PC-9 (cell line): Measurements from ENCODE around the gene ISG15. TPM values are rescaled to one million over a fixed set of nuclear protein-coding genes. Genes with fewer than 3 reads are reported as not detected.
"Not testable (repeated sequence)": the region's sequence is repeated elsewhere in the genome, so short reads cannot be mapped to it uniquely, and the experiment has no call there.

Source experiments
- BruUV-seq: library from RNA; stranded (reverse); fragments of 400-500 nt; replicated peaks from 2 replicates; lab custom pipeline; 2021; lab: Mats Ljungman, UMichigan
- CTCF ChIA-PET: fragments of 300-600 bp; sonication (Branson Sonifier 250); formaldehyde crosslinking; loops from one replicate; lab custom pipeline; 2022; ENCODE audit warnings: antibody characterized with exemption; lab: Charles Lee
- POLR2A ChIA-PET: fragments of 300-600 bp; sonication (Branson Sonifier 250); formaldehyde crosslinking; loops from one replicate; lab custom pipeline; 2022; ENCODE audit warnings: antibody characterized with exemption; ENCODE audit not compliant: unreplicated experiment; lab: Charles Lee
- DNase-seq, 2 experiments: peaks; one replicate each; pipeline versions ENCODE4 v3.0.0 to v3.0.0-alpha.2; 2015 to 2022; ENCODE audit warnings: mixed read lengths in 1 of 2
- H2AFZ ChIP-seq: fragments of 200-600 bp; sonication (generic); 2 replicates; pipeline ENCODE4 v1.8.1; 2017; ENCODE audit warnings: antibody characterized with exemption
- H3F3A ChIP-seq: fragments of 200-600 bp; sonication (generic); 2 replicates; pipeline ENCODE4 v1.8.1; 2017; ENCODE audit warnings: antibody characterized with exemption, mild to moderate bottlenecking, low read depth; ENCODE audit not compliant: insufficient read depth
- H3K27ac ChIP-seq: fragments of 200-600 bp; sonication (generic); 2 replicates; pipeline ENCODE4 v1.6.1; 2016; ENCODE audit warnings: mixed run types
- H3K27me3 ChIP-seq: fragments of 200-600 bp; sonication (generic); 2 replicates; pipeline ENCODE4 v1.6.1; 2016; ENCODE audit warnings: low read depth, mixed run types; ENCODE audit not compliant: insufficient read depth
- H3K36me3 ChIP-seq: fragments of 200-600 bp; sonication (generic); 2 replicates; pipeline ENCODE4 v1.6.1; 2016; ENCODE audit warnings: low read depth, mixed run types
- H3K4me1 ChIP-seq: fragments of 200-600 bp; sonication (generic); replicated peaks from 2 replicates; pipeline ENCODE4 v1.6.1; 2016; ENCODE audit warnings: mixed run types; ENCODE audit not compliant: insufficient read depth
- H3K4me2 ChIP-seq: fragments of 200-600 bp; sonication (generic); 2 replicates; pipeline ENCODE4 v1.6.1; 2017; ENCODE audit warnings: mixed run types
- H3K4me3 ChIP-seq: fragments of 200-600 bp; sonication (generic); 2 replicates; pipeline ENCODE4 v1.6.1; 2016; ENCODE audit warnings: mixed run types
- H3K79me2 ChIP-seq: fragments of 200-600 bp; sonication (generic); 2 replicates; pipeline ENCODE4 v1.6.1; 2017; ENCODE audit warnings: low read depth, mixed run types
- H3K9me2 ChIP-seq: fragments of 200-600 bp; sonication (generic); 2 replicates; pipeline ENCODE4 v1.8.1; 2017; ENCODE audit warnings: mild to moderate bottlenecking; ENCODE audit not compliant: insufficient read depth
- H3K9me3 ChIP-seq: fragments of 200-600 bp; sonication (generic); 2 replicates; pipeline ENCODE4 v1.8.1; 2016; ENCODE audit warnings: low read depth; ENCODE audit not compliant: insufficient read depth
- H4K20me1 ChIP-seq: fragments of 200-600 bp; sonication (generic); 2 replicates; pipeline ENCODE4 v1.8.1; 2017; ENCODE audit not compliant: insufficient read depth
- CTCF ChIP-seq: fragments of 200-600 bp; sonication (generic); conservative IDR thresholded peaks from 2 replicates; pipeline ENCODE4 v1.6.1; 2017; ENCODE audit warnings: mixed run types, antibody characterized with exemption, mild to moderate bottlenecking, moderate library complexity
- EZH2 ChIP-seq: fragments of 200-600 bp; sonication (generic); IDR thresholded peaks from 2 replicates; pipeline ENCODE4 v1.8.0; 2017; ENCODE audit warnings: antibody characterized with exemption, low read depth
- intact Hi-C: fragments of 100-400 bp; cut with micrococcal nuclease; formaldehyde crosslinking; loops from one replicate; pipeline ENCODE4 v1.10.0; 2022; ENCODE audit not compliant: unreplicated experiment
- total RNA-seq: library from RNA; stranded (reverse); gene quantifications from 2 replicates; pipeline ENCODE4 v1.2.3, GENCODE V29; 2021

The ISG15 gene
- total RNA-seq, 1 experiment from 2014 or later = 20.9 TPM

GRCh38 chr1:984476-984814 is 28.9 kb upstream of the ISG15 start:
- intact Hi-C loops = loop anchor here (1.0 to 10.0 kb wide), 3 partner anchors 79 to 308 kb away; partner anchors contain the start of genes B3GALT6 and SDF4
- no peaks in the 10 kb centered on the region for H3K4me1 ChIP-seq
- no peaks in the 10 kb centered on the region for H3K79me2 ChIP-seq
- TF ChIP-seq EZH2 (no peak), CTCF (no peak)
- no peak overlapping the region for H3K4me3 ChIP-seq
- H3K27ac ChIP-seq = no peak overlapping the region
- H3K9me2 ChIP-seq = no peaks in the 10 kb centered on the region
- H3K36me3 ChIP-seq = no peaks in the 10 kb centered on the region
- peak overlapping the region; percentile 60 for H3K4me2 ChIP-seq
- DNase-seq = no peak
- no peaks in the 10 kb centered on the region for H4K20me1 ChIP-seq
- H3F3A ChIP-seq = peaks cover 7% of the 10 kb centered on the region; the same call in 1 of the 2 replicates
- no peaks in the 10 kb centered on the region for H3K9me3 ChIP-seq
- CTCF ChIA-PET = interaction anchor here (1.1 kb wide), 1 partner anchor 23 kb away, joined by 8 read pairs; no protein-coding TSS in a partner anchor
- H2AFZ ChIP-seq = no peak overlapping the region
- BruUV-seq = no TSS peak
- H3K27me3 ChIP-seq = no peaks in the 10 kb centered on the region
- POLR2A ChIA-PET = interaction anchor here (0.6 to 0.7 kb wide), 2 partner anchors 17 to 280 kb away, joined by 3 to 8 read pairs; no protein-coding TSS in a partner anchor

GRCh38 chr1:985126-985525 is 28.2 kb upstream of the ISG15 start:
- no peak for TF ChIP-seq EZH2
- no peak for TF ChIP-seq CTCF

GRCh38 chr1:988061-988460 is 25.2 kb upstream of the ISG15 start:
- H4K20me1 ChIP-seq, H3K4me2 ChIP-seq, H3F3A ChIP-seq, H2AFZ ChIP-seq, H3K27ac ChIP-seq, H3K9me3 ChIP-seq, CTCF ChIA-PET, H3K4me3 ChIP-seq, DNase-seq, H3K27me3 ChIP-seq, H3K4me1 ChIP-seq, BruUV-seq, POLR2A ChIA-PET, H3K36me3 ChIP-seq, H3K79me2 ChIP-seq, H3K9me2 ChIP-seq: not testable (repeated sequence)
- intact Hi-C loops = loop anchor here (10.0 kb wide), 1 partner anchor 247 kb away; the partner anchor contains the start of genes B3GALT6 and SDF4

More at GRCh38 chr1:985126-985525, 28.2 kb upstream of the ISG15 start:
- Histone ChIP-seq H3K4me1 (no peaks in the 10 kb centered on the region), H3K4me3 (no peak overlapping the region), H3K27me3 (no peaks in the 10 kb centered on the region), H3F3A (peaks cover 6% of the 10 kb centered on the region; the same call in 1 of the 2 replicates), H2AFZ (no peak overlapping the region), H3K9me2 (no peaks in the 10 kb centered on the region), H3K9me3 (no peaks in the 10 kb centered on the region), H3K79me2 (no peaks in the 10 kb centered on the region), H3K36me3 (no peaks in the 10 kb centered on the region), H3K27ac (no peak overlapping the region), H3K4me2 (no peak overlapping the region), H4K20me1 (no peaks in the 10 kb centered on the region)
- ChIA-PET CTCF (no interaction called here), POLR2A (interaction anchor here (0.7 kb wide), 1 partner anchor 279 kb away, joined by 8 read pairs; no protein-coding TSS in a partner anchor)
- intact Hi-C loops = loop anchor here (10.0 kb wide), 1 partner anchor 250 kb away; the partner anchor contains the start of genes B3GALT6 and SDF4
- no TSS peak for BruUV-seq
- no peak for DNase-seq

GRCh38 chr1:991275-991674 is 22.0 kb upstream of the ISG15 start:
- intact Hi-C loops, POLR2A ChIA-PET, H3K4me1 ChIP-seq, H3K9me3 ChIP-seq, H3K9me2 ChIP-seq, H3K79me2 ChIP-seq, H3K27ac ChIP-seq, DNase-seq, H2AFZ ChIP-seq, H3K4me2 ChIP-seq, BruUV-seq, H3F3A ChIP-seq, CTCF ChIA-PET, H3K4me3 ChIP-seq, H3K36me3 ChIP-seq, H4K20me1 ChIP-seq, H3K27me3 ChIP-seq: not testable (repeated sequence)
